Measurements from ENCODE around the gene LRRC47.

DNA sequence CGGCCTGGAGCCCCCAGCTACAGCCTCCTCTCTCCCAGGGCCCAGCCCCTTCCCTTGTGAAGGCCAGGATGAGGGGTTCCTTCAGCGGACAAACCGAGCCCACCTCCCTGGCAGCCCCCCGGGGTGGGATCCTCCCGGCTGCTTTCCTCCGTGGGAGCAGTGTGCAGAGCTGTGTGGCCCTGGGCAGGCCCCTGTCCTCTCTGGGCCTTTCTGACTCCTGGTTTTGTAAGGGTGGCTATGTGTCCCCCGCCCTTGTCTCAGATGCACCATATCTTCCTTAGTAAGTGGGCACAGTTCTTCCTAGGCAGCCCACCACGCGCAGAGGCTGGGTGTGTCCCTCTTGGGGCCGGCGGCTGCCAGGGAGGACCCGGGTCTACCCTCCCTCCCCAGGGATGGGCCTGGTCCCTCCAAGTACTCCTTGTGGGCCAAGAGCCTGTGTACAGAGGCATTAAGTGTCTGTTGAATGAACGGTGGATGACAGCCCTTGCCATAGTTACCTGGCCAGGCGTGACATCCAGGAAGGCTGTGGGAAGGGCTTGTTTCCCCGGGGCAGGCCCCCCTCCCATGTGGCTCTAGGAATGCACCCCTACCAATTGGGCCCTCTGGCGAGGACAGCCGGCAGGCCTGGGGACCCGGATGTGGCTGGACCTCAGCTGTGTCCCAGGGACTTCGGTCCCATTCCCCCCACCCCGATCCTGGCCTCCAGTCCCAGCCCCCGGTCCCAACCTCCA lies 19.9 kb downstream of the LRRC47 start:
- TF ChIP-seq POLR2AphosphoS5 (IDR thresholded peaks at IDR 0.05) (no peak), POLR2A (IDR thresholded peaks at IDR 0.05) (no peak)

Measured in stomach (tissue), 4 donors.